LNCaP clone FGC (cell line): ENCODE results near the gene IMMP2L.
"Not testable (repeated sequence)": the region's sequence is repeated elsewhere in the genome, so short reads cannot be mapped to it uniquely, and the experiment has no call there.

ENCODE experiments used
- DNase-seq: peaks from one replicate; pipeline ENCODE4 v3.0.0-alpha.2; 2011; ENCODE audit warnings: low read depth
- H3K4me3 ChIP-seq: 2 replicates; pipeline ENCODE4 v1.5.1; 2011; ENCODE audit warnings: mild to moderate bottlenecking, low read depth, low read length, control low read depth
- CTCF ChIP-seq: IDR thresholded peaks from 2 replicates; pipeline ENCODE4 v1.5.1; 2012; ENCODE audit warnings: mild to moderate bottlenecking; ENCODE audit not compliant: control insufficient read depth, insufficient read depth; ENCODE audit errors: extremely low read depth

Gene IMMP2L

GRCh38 chr7:111294494-111294893 is 267.8 kb downstream of the IMMP2L start:
- TF ChIP-seq CTCF, result no peak
- DNase-seq, result no peak
- H3K4me3 ChIP-seq, result no peak overlapping the region

GRCh38 chr7:111292026-111292470 is 270.2 kb downstream of the IMMP2L start:
- DNase-seq, result no peak

GRCh38 chr7:111290982-111291381 is 271.3 kb downstream of the IMMP2L start:
- TF ChIP-seq CTCF, result no peak
- no peak overlapping the region for H3K4me3 ChIP-seq
- no peak for DNase-seq

More at GRCh38 chr7:111292026-111292470, 270.2 kb downstream of the IMMP2L start:
- no peak overlapping the region for H3K4me3 ChIP-seq
- no peak for TF ChIP-seq CTCF

- H3K4me3 ChIP-seq, result no peak overlapping the region
- no peak for DNase-seq
- TF ChIP-seq CTCF, result no peak
Observed at GRCh38 chr7:111290419-111290818, 271.9 kb downstream of the IMMP2L start.

- not testable (repeated sequence) for H3K4me3 ChIP-seq, DNase-seq
Observed at GRCh38 chr7:111288441-111288840, 273.9 kb downstream of the IMMP2L start.

- DNase-seq, result no peak
- no peak overlapping the region for H3K4me3 ChIP-seq
- TF ChIP-seq CTCF, result no peak
Observed at GRCh38 chr7:111282626-111283025, 279.7 kb downstream of the IMMP2L start.

- no peak for TF ChIP-seq CTCF
- no peak overlapping the region for H3K4me3 ChIP-seq
- no peak for DNase-seq
Observed at GRCh38 chr7:111274857-111275256, 287.4 kb downstream of the IMMP2L start.
